ENCODE data around the gene ANAPC5. TPM values are rescaled to one million over a fixed set of nuclear protein-coding genes. Genes with fewer than 3 reads are reported as not detected.
"Not testable (repeated sequence)": the region's sequence is repeated elsewhere in the genome, so short reads cannot be mapped to it uniquely, and the experiment has no call there.

The ANAPC5 gene
- total RNA-seq, 1 donor from 2014 or later: 85.8 TPM

GRCh38 chr12:121318121-121318520 lies 34.1 kb downstream of the ANAPC5 start:
- H3K4me1 Mint-ChIP-seq (ENCODE audit: low read depth, unreplicated experiment): peaks cover 3% of the 10 kb centered on the region
- no peaks in the 10 kb centered on the region for H3K27me3 Mint-ChIP-seq (ENCODE audit: low read depth, unreplicated experiment)
- Histone ChIP-seq H2AFZ (ENCODE audit: low read depth, low read length) (no peak overlapping the region), H3K4me3 (ENCODE audit: insufficient read depth, low read depth, low read length) (no peak overlapping the region), H3K27ac (ENCODE audit: low read depth, low read length) (no peak overlapping the region), H3K4me2 (ENCODE audit: low read length) (no peak overlapping the region), H3K4me1 (ENCODE audit: insufficient read depth, low read length) (no peaks in the 10 kb centered on the region), H3K9me3 (ENCODE audit: insufficient read depth, low read depth, low read length) (no peaks in the 10 kb centered on the region), H3K36me3 (ENCODE audit: insufficient read depth, low read length) (peaks cover 24% of the 10 kb centered on the region), H3K27me3 (ENCODE audit: insufficient read depth, low read length) (no peaks in the 10 kb centered on the region), H3K9ac (ENCODE audit: low read length) (no peak overlapping the region), H3K79me2 (ENCODE audit: insufficient read depth, low read length) (peaks cover 12% of the 10 kb centered on the region), H4K20me1 (ENCODE audit: insufficient read depth, low read length) (no peaks in the 10 kb centered on the region)
- FAIRE-seq: no peak
- no peak overlapping the region for H3K4me3 Mint-ChIP-seq (ENCODE audit: unreplicated experiment)
- no peak for TF ChIP-seq EZH2 (IDR thresholded peaks at IDR 0.05; ENCODE audit: insufficient read depth, low read length)
- TF ChIP-seq CTCF (IDR thresholded peaks at IDR 0.05; ENCODE audit: insufficient read depth, low read depth, low read length): no peak
- no peak for DNase-seq (ENCODE audit: low read depth)
- peaks cover 11% of the 10 kb centered on the region for H3K36me3 Mint-ChIP-seq (ENCODE audit: low read depth, unreplicated experiment)
- H3K9me3 Mint-ChIP-seq (ENCODE audit: unreplicated experiment): no peaks in the 10 kb centered on the region
- H3K27ac Mint-ChIP-seq (ENCODE audit: unreplicated experiment): no peak overlapping the region

GRCh38 chr12:121314431-121314830 lies 37.8 kb downstream of the ANAPC5 start:
- peaks cover 14% of the 10 kb centered on the region for H3K36me3 Mint-ChIP-seq (ENCODE audit: low read depth, unreplicated experiment)

GRCh38 chr12:121310231-121310630 lies 42.0 kb downstream of the ANAPC5 start:
- peaks cover 13% of the 10 kb centered on the region for H3K36me3 Mint-ChIP-seq (ENCODE audit: low read depth, unreplicated experiment)
- peaks cover 12% of the 10 kb centered on the region for H3K79me2 ChIP-seq (ENCODE audit: insufficient read depth, low read length)
- H3K27me3 Mint-ChIP-seq (ENCODE audit: low read depth, unreplicated experiment); DNase-seq (ENCODE audit: low read depth); FAIRE-seq; H3K4me3 Mint-ChIP-seq (ENCODE audit: unreplicated experiment); H3K27ac ChIP-seq (ENCODE audit: low read depth, low read length); H3K4me3 ChIP-seq (ENCODE audit: insufficient read depth, low read depth, low read length); H3K27ac Mint-ChIP-seq (ENCODE audit: unreplicated experiment); H3K4me1 ChIP-seq (ENCODE audit: insufficient read depth, low read length); H3K4me2 ChIP-seq (ENCODE audit: low read length); H3K9me3 ChIP-seq (ENCODE audit: insufficient read depth, low read depth, low read length); H3K27me3 ChIP-seq (ENCODE audit: insufficient read depth, low read length); H2AFZ ChIP-seq (ENCODE audit: low read depth, low read length); H3K9me3 Mint-ChIP-seq (ENCODE audit: unreplicated experiment); H4K20me1 ChIP-seq (ENCODE audit: insufficient read depth, low read length); H3K9ac ChIP-seq (ENCODE audit: low read length); H3K4me1 Mint-ChIP-seq (ENCODE audit: low read depth, unreplicated experiment): not testable (repeated sequence)
- H3K36me3 ChIP-seq (ENCODE audit: insufficient read depth, low read length): peaks cover 19% of the 10 kb centered on the region

More at GRCh38 chr12:121314431-121314830, 37.8 kb downstream of the ANAPC5 start:
- Mint-ChIP-seq H3K27me3 (ENCODE audit: low read depth, unreplicated experiment) (no peaks in the 10 kb centered on the region), H3K4me3 (ENCODE audit: unreplicated experiment) (no peak overlapping the region), H3K27ac (ENCODE audit: unreplicated experiment) (no peak overlapping the region), H3K4me1 (ENCODE audit: low read depth, unreplicated experiment) (peaks cover 3% of the 10 kb centered on the region), H3K9me3 (ENCODE audit: unreplicated experiment) (no peaks in the 10 kb centered on the region)
- FAIRE-seq (no peak), DNase-seq (ENCODE audit: low read depth) (no peak)
- H3K4me1 ChIP-seq (ENCODE audit: insufficient read depth, low read length): no peaks in the 10 kb centered on the region
- no peak overlapping the region for H3K9ac ChIP-seq (ENCODE audit: low read length)
- H3K36me3 ChIP-seq (ENCODE audit: insufficient read depth, low read length): peaks cover 35% of the 10 kb centered on the region
- H3K9me3 ChIP-seq (ENCODE audit: insufficient read depth, low read depth, low read length): no peaks in the 10 kb centered on the region
- TF ChIP-seq CTCF (IDR thresholded peaks at IDR 0.05; ENCODE audit: insufficient read depth, low read depth, low read length) (no peak), EZH2 (IDR thresholded peaks at IDR 0.05; ENCODE audit: insufficient read depth, low read length) (no peak)
- H4K20me1 ChIP-seq (ENCODE audit: insufficient read depth, low read length): peaks cover 9% of the 10 kb centered on the region
- peaks cover 12% of the 10 kb centered on the region for H3K79me2 ChIP-seq (ENCODE audit: insufficient read depth, low read length)
- no peak overlapping the region for H2AFZ ChIP-seq (ENCODE audit: low read depth, low read length)
- H3K4me2 ChIP-seq (ENCODE audit: low read length): no peak overlapping the region
- no peak overlapping the region for H3K27ac ChIP-seq (ENCODE audit: low read depth, low read length)
- no peak overlapping the region for H3K4me3 ChIP-seq (ENCODE audit: insufficient read depth, low read depth, low read length)
- no peaks in the 10 kb centered on the region for H3K27me3 ChIP-seq (ENCODE audit: insufficient read depth, low read length)

- H3K27me3 Mint-ChIP-seq (ENCODE audit: low read depth, unreplicated experiment); DNase-seq (ENCODE audit: low read depth); H3K27ac ChIP-seq (ENCODE audit: low read depth, low read length); H3K9me3 ChIP-seq (ENCODE audit: insufficient read depth, low read depth, low read length); H3K9me3 Mint-ChIP-seq (ENCODE audit: unreplicated experiment); H3K4me2 ChIP-seq (ENCODE audit: low read length); H3K27me3 ChIP-seq (ENCODE audit: insufficient read depth, low read length); H3K4me3 Mint-ChIP-seq (ENCODE audit: unreplicated experiment); H3K4me3 ChIP-seq (ENCODE audit: insufficient read depth, low read depth, low read length); H3K4me1 Mint-ChIP-seq (ENCODE audit: low read depth, unreplicated experiment); H2AFZ ChIP-seq (ENCODE audit: low read depth, low read length); H4K20me1 ChIP-seq (ENCODE audit: insufficient read depth, low read length); H3K79me2 ChIP-seq (ENCODE audit: insufficient read depth, low read length); H3K9ac ChIP-seq (ENCODE audit: low read length); FAIRE-seq; H3K27ac Mint-ChIP-seq (ENCODE audit: unreplicated experiment); H3K4me1 ChIP-seq (ENCODE audit: insufficient read depth, low read length): not testable (repeated sequence)
- peaks cover 11% of the 10 kb centered on the region for H3K36me3 Mint-ChIP-seq (ENCODE audit: low read depth, unreplicated experiment)
- H3K36me3 ChIP-seq (ENCODE audit: insufficient read depth, low read length): peaks cover 19% of the 10 kb centered on the region
Observed at GRCh38 chr12:121307397-121307796, 44.8 kb downstream of the ANAPC5 start.
